Activated T-cell treated with anti-CD3 and anti-CD28 coated beads, Interleukin-2, amount 50 U/mL, for 4 hours (primary cell): ENCODE data around the gene TAF3. TPM values are rescaled to one million over a fixed set of nuclear protein-coding genes. Genes with fewer than 3 reads are reported as not detected.
"Not testable (repeated sequence)": the region's sequence is repeated elsewhere in the genome, so short reads cannot be mapped to it uniquely, and the experiment has no call there.

Experiments
- ATAC-seq, 2 donors: fragments of 200-7000 bp; cut with Tn5 transposase; one replicate each; pipeline ENCODE4 v1.10.0; 2021
- DNase-seq: peaks from one replicate; pipeline ENCODE4 v3.0.0-alpha.2; 2020
- H3K27me3 Mint-ChIP-seq: one replicate; pipeline ENCODE4 v1.8.0; 2021; ENCODE audit warnings: low read depth, mixed read lengths
- H3K36me3 Mint-ChIP-seq: one replicate; pipeline ENCODE4 v1.8.0; 2022; ENCODE audit warnings: mixed read lengths; ENCODE audit not compliant: insufficient read depth
- H3K4me1 Mint-ChIP-seq: one replicate; pipeline ENCODE4 v1.8.0; 2021; ENCODE audit warnings: low read depth, mixed read lengths
- H3K4me3 Mint-ChIP-seq: one replicate; pipeline ENCODE4 v1.8.0; 2021; ENCODE audit warnings: mild to moderate bottlenecking, moderate library complexity, mixed read lengths
- H3K9me3 Mint-ChIP-seq: one replicate; pipeline ENCODE4 v1.8.0; 2021; ENCODE audit warnings: mixed read lengths
- total RNA-seq, 3 donors: library from RNA; stranded (reverse); gene quantifications; one replicate each; pipeline ENCODE4 v1.2.1, GENCODE V29; 2021

Gene TAF3, protein sequence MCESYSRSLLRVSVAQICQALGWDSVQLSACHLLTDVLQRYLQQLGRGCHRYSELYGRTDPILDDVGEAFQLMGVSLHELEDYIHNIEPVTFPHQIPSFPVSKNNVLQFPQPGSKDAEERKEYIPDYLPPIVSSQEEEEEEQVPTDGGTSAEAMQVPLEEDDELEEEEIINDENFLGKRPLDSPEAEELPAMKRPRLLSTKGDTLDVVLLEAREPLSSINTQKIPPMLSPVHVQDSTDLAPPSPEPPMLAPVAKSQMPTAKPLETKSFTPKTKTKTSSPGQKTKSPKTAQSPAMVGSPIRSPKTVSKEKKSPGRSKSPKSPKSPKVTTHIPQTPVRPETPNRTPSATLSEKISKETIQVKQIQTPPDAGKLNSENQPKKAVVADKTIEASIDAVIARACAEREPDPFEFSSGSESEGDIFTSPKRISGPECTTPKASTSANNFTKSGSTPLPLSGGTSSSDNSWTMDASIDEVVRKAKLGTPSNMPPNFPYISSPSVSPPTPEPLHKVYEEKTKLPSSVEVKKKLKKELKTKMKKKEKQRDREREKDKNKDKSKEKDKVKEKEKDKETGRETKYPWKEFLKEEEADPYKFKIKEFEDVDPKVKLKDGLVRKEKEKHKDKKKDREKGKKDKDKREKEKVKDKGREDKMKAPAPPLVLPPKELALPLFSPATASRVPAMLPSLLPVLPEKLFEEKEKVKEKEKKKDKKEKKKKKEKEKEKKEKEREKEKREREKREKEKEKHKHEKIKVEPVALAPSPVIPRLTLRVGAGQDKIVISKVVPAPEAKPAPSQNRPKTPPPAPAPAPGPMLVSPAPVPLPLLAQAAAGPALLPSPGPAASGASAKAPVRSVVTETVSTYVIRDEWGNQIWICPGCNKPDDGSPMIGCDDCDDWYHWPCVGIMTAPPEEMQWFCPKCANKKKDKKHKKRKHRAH
- total RNA-seq, result 10 to 100 TPM; 21.0 to 22.2 (median 22.0) TPM

DNA sequence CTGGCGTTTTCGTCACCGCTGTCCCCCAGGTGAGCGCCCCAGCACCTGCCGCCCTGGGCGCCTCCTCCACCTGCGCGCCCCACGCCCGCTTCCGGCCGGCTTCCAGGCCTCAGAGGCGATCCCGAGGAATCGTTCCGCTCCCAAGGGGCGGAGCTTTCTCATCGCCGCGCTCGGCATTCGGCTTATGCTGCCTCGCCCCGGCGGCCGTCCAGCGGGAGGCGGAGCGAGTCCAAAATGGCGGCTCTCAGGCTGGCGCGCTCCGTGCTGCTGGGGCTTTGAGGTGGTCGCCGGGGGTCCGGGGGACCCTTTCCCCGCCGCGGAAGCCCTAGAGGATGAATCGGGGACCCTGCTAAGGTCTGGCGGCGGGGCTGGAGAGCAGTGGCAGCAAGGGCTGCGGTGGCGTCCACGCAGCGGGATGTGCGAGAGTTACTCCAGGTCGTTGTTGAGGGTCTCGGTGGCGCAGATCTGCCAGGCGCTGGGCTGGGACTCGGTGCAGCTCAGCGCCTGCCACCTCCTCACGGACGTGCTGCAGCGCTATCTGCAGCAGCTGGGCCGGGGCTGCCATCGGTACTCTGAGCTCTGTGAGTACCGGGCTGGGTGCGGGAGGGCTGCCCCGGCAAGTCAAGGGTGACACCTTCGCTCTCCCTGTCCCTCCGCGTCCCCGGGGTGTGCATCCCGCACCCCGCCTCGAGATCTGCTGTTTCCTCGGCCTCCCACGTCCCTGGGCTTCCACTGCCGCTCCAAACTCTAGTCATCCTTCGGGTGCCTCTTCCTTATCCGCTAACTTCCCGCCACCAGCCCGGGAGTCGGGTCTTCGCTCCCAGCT lies at the start of gene TAF3:
TSS of gene TAF3 (plus strand) at position 211 of the 826 bp plus-strand sequence. CDS start at position 416, 205 bp downstream.
- Mint-ChIP-seq H3K9me3 (no peaks in the 10 kb centered on the region), H3K4me3 (peak within 1 kb of the TSS; percentile 93), H3K36me3 (peaks cover 5% of the 10 kb centered on the region), H3K27me3 (peaks cover 4% of the 10 kb centered on the region), H3K4me1 (peaks cover 33% of the 10 kb centered on the region)
- DNase-seq, result peak; percentile 89
- peak; percentile 92 to 95 for ATAC-seq

DNA sequence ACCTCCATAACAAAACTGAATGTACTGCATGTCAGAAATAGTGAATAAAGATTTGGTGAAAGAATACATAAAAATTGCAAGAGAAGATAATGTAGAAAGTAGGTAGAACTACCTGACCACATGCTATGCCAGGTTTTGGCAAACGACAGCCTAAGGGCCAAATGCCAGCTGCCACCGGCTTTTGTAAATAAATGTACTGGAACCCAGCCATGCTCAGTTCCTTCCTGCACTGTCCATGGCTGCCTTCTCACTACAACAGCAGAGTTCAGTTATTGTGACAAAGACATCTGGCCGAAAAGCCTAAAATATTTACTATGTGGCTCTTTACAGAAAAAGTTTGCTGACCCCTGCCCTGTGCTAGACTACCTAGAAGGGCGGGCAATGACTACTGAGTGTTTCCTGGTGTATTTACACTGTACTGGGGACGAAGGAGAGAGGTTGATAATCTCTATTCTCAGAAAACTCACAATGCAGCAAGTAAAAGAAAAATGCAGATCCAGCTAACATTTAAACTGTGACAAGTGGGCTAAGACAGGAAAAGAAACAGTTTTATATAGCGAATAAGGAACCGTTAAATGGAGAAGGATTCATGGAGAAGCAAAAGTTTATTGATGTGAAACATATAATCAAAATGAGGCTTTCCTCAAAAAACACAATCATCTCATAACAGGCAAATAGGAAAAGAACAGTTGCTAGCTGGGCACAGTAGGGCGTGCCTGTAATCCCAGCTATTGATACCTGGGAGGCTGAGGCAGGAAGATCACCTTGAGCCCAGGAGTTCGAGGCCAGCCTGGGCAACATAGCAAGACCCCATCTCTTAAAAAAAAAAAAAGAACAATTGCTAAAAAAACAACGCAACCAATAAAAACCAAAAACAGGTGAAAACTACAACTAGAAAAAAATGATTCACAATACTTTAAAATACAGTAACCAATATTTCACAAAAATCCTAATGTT lies 44.2 kb upstream of the TAF3 start:
- DNase-seq (no peak), ATAC-seq (no peak)
- no peaks in the 10 kb centered on the region for H3K9me3 Mint-ChIP-seq
- no peaks in the 10 kb centered on the region for H3K4me1 Mint-ChIP-seq
- no peaks in the 10 kb centered on the region for H3K27me3 Mint-ChIP-seq
- peaks cover 48% of the 10 kb centered on the region for H3K36me3 Mint-ChIP-seq
- H3K4me3 Mint-ChIP-seq, result no peak overlapping the region

DNA sequence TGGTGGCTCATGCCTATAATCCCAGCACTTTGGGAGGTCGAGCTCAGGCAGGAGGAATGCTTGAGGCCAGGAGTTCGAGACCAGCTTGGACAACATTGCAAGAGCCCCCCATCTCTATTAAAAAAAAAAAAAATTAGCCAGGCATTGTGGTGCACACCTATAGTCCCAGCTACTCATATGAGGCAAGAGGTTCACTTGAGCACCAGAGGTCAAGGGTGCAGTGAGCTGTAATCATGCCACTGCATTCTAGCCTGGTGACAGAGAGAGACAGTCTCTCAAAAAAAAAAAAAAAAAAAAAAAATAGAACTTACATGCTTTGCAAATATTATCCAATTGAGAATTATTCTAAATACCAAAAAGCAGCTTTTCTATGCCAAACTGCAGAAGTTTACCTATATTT lies 41.5 kb upstream of the TAF3 start:
- H3K4me3 Mint-ChIP-seq, result no peak overlapping the region
- H3K27me3 Mint-ChIP-seq, result no peaks in the 10 kb centered on the region
- ATAC-seq, result no peak
- DNase-seq, result no peak
- H3K4me1 Mint-ChIP-seq, result peaks cover 5% of the 10 kb centered on the region
- no peaks in the 10 kb centered on the region for H3K9me3 Mint-ChIP-seq
- H3K36me3 Mint-ChIP-seq, result peaks cover 51% of the 10 kb centered on the region

DNA sequence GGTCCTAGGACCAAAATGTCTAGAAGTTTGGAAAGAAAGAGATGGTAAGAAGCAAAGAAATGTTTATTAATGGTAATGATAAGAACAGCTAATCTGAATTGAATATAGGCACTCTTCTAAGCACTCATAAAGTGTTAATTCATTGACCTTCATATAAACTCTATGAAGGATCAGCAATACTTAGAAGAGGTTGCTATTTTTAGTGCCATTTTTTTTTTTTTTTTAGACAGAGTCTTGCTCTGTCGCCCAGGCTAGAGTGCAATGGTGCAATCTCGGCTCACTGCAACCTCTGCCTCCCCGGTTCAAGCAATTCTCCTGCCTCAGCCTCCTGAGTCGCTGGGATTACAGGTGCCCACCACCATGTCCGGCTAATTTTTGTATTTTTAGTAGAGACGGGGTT lies 36.1 kb upstream of the TAF3 start:
- H3K9me3 Mint-ChIP-seq, result not testable (repeated sequence)
- peaks cover 33% of the 10 kb centered on the region for H3K36me3 Mint-ChIP-seq

DNA sequence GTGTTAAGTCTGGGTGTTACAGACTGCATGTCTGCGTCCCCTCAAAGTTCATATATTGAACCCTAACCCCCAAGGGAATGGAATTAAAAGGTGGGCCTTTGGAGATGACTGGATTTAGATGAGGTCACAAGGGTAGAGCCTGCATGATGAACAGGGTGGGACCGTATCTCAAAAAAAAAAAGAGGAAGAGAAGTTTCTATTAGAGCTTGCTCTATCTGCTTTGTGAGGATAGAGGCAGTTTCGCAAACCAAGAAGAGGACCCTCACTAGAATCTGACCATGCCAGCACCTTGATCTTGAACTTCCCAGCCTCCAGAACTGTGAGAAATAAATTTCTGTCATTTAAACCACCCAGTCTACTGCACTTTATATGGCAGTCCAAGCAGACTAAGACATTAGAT lies 31.9 kb upstream of the TAF3 start:
- Mint-ChIP-seq H3K4me3 (no peak overlapping the region), H3K27me3 (no peaks in the 10 kb centered on the region), H3K9me3 (no peaks in the 10 kb centered on the region), H3K4me1 (peaks cover 39% of the 10 kb centered on the region), H3K36me3 (peaks cover 15% of the 10 kb centered on the region)
- DNase-seq, result no peak
- ATAC-seq, result no peak

More for the DNA sequence above, 36.1 kb upstream of the TAF3 start:
- H3K27me3 Mint-ChIP-seq, ATAC-seq, H3K4me3 Mint-ChIP-seq, DNase-seq: not testable (repeated sequence)
- H3K4me1 Mint-ChIP-seq, result peaks cover 22% of the 10 kb centered on the region

DNA sequence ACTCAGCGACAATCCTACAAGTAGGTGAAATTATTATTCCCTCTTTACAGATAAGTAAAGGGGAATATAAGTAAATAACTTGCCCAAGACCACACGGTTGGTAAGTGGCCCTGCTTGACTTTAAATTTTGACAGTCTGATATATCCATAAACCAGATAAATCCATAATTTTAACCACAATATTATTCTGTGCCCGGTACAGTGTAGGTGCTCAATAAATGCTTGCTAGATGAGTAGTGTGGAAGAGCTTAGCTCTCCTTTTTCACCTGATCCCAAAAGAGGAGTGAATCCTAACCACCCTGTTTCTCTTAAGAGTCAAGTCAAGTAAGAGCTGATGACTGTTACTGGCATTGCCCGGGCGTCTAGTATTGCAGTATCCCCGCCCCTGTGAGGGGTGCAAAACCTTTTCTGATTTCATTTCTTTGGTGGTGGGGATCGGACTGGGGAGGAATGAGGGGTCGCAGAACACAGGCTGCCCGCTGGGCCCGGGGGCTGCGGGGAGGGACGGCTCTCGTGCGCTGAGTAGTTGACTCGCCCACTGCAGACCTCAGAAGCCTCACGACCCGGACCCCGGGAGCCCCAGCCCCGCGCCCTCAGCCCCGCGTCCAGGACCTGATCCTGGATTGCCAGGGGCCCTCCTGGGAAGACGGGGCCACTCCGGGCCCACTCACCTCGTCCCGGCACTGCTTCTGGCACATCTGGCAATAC lies 31.0 kb upstream of the TAF3 start:
- Mint-ChIP-seq H3K9me3 (no peaks in the 10 kb centered on the region), H3K4me3 (no peak overlapping the region), H3K27me3 (no peaks in the 10 kb centered on the region), H3K4me1 (peaks cover 47% of the 10 kb centered on the region), H3K36me3 (peaks cover 18% of the 10 kb centered on the region)
- DNase-seq (no peak), ATAC-seq (peak; percentile 13)

DNA sequence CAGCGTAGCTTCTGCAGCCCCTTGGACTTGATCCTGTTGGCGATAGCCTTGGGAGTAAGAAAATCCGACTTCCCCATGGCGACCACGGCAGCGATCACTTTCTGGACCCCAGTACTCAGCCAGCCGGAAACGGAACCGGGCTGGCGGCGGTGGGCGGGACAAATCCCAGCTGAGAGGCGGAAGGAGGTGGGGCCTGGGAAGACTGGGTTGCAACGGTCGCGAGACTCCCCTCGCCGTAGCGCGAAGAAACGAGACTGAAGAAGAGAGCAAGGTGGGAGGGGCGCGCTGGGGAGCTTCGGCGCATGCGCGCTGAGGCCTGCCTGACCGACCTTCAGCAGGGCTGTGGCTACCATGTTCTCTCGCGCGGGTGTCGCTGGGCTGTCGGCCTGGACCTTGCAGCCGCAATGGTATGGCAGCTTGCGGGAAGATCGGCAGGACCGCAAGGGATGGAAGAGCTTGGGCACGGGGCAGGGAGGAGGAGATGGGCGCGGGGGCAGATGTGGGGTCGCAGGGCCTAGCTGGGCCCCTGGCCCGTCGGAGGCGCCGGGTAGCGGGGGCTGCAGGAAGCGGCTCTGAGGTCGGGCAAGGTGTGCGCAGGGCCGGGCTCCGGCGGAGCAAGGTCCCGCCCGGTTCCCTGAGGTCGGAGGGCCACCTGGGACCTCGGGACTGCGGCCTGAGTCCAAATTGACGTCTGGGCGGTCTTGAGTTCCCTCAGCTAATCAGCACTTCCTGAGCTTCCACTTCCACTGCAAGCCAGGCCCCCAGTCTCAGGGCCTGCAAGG lies 30.3 kb upstream of the TAF3 start, which contains the start of the genes ATP5F1C and KIN:
TSS of gene ATP5F1C (plus strand) at position 321 of the 782 bp plus-strand sequence. CDS start at position 352, 31 bp downstream.
TSS of gene KIN (minus strand) at position 137 of the 782 bp plus-strand sequence. CDS start at position 77, 60 bp downstream.
- Mint-ChIP-seq H3K9me3 (no peaks in the 10 kb centered on the region), H3K36me3 (peaks cover 24% of the 10 kb centered on the region), H3K4me3 (no peak within 1 kb of the TSS), H3K4me1 (peaks cover 55% of the 10 kb centered on the region), H3K27me3 (no peaks in the 10 kb centered on the region)
- DNase-seq, result peak; percentile 96
- peak; percentile 96 for ATAC-seq

DNA sequence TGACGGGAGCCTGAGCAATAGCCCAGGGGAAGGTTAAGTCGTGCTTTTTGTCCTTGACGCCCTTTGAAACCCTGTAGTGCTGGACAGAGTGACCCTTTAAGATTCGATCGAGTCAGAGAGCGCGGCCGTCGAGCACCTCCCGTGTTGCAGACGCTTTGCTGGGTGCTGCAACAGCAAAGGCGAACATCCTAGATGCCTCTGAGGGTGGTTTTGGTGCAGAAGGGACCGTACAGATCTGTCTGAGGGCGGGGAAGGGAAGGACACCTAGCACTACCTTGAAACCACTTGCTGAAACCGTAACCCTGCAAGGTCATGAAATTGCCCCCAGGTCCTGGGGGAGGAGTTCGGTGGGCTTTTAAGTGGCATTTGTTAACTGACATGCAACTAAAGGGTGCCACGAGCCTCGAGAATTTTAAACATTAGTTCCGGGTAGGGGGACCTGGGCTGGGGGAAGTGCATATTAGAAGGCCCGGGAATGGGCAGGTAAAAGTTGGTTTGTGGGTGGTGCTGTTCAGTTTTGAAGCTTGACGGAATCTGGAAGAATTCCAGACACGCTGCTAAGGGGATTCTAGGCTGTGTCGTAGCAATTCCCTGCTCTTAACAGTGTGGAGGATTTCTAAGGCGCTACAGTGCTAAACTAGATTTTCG lies 29.5 kb upstream of the TAF3 start:
- ATAC-seq (peak in 1 of 2 donors; percentile 2), DNase-seq (no peak)
- peaks cover 22% of the 10 kb centered on the region for H3K36me3 Mint-ChIP-seq
- H3K27me3 Mint-ChIP-seq, result no peaks in the 10 kb centered on the region
- peaks cover 55% of the 10 kb centered on the region for H3K4me1 Mint-ChIP-seq
- H3K9me3 Mint-ChIP-seq, result no peaks in the 10 kb centered on the region
- no peak overlapping the region for H3K4me3 Mint-ChIP-seq

DNA sequence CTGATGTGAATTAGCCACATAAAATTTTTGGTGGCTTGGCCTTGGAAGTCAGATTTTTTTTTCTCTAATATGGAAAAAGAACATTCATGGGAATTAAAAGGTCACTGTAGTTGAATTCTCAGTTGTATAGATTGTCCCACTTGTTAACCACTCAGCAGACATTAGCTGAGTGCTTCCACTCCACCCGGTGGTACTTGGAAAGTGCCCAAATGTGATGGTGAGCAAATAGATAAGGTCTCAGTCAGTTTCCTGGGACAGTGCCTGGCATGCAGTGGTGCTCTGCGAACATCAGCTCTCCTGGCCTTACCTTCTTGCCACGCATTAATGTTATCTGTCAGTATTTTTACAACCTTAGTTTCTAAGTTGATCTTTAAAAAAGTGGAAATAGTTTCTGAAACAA lies 28.9 kb upstream of the TAF3 start:
- H3K4me3 Mint-ChIP-seq, result no peak overlapping the region
- H3K9me3 Mint-ChIP-seq, result no peaks in the 10 kb centered on the region
- H3K36me3 Mint-ChIP-seq, result peaks cover 22% of the 10 kb centered on the region
- H3K4me1 Mint-ChIP-seq, result peaks cover 61% of the 10 kb centered on the region
- H3K27me3 Mint-ChIP-seq, result no peaks in the 10 kb centered on the region
- DNase-seq, result no peak
- no peak for ATAC-seq

DNA sequence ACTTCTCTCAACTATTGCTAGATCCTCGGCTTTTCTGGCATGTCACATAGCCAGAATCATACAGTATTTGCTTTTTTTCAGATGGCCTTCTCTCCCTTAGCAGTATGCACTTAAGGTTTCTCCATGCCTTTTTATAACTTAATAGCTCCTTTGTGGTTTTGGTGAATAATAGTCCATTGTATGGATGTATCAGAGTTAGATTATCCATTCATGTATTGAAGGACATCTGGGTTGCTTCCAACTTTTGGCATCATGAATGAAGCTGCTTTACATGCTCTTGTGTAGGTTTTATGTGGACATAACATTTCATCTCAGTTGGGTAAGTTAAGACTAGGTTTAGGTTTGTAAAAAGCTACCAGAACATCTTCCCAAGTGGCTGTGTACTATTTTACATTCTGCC lies 25.8 kb upstream of the TAF3 start:
- DNase-seq, result no peak
- ATAC-seq, result no peak
- Mint-ChIP-seq H3K4me3 (no peak overlapping the region), H3K9me3 (no peaks in the 10 kb centered on the region), H3K4me1 (peaks cover 73% of the 10 kb centered on the region), H3K27me3 (no peaks in the 10 kb centered on the region), H3K36me3 (peaks cover 34% of the 10 kb centered on the region)

DNA sequence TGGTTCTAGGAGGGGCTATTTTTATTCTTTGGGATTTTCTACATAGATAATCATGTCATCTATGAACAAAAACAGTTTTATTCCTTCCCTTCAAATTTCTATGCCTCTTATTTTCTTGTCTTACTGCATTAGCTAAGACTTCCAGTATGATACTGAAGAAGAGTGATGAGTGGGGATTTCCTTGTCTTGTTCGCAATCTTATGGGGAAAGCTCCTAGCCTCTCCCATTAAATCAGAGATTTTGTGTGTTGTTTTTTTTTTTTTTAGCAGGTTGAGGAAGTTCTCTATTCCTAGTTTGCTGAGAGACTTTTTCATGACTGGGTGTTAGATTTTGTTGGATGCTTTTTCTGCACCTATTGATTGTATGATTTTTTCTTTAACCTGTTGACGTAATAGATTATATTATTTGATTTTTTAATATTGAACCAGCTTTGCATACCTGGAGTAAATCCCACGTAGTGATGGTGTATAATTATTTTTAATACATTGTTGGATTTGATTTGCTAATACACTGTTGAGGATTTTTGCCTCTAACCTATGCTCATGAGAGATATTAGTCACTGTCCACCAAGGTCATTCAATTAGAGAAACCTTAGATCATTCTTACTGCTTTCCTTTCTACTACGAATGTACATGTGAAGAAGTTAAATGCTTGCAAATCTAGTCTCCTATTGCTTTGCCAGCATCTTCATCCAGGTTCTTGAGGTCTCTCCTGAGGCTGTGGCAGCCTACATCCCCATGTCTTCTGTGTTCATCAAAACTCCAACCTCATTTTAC lies 23.9 kb upstream of the TAF3 start:
- H3K9me3 Mint-ChIP-seq, result no peaks in the 10 kb centered on the region
- H3K4me3 Mint-ChIP-seq, result no peak overlapping the region

More for the DNA sequence above, 23.9 kb upstream of the TAF3 start:
- Mint-ChIP-seq H3K27me3 (no peaks in the 10 kb centered on the region), H3K36me3 (peaks cover 38% of the 10 kb centered on the region), H3K4me1 (peaks cover 66% of the 10 kb centered on the region)
- DNase-seq, result no peak
- no peak for ATAC-seq
